ENCODE measurements around the gene ZBTB24.

The ZBTB24 gene

DNA sequence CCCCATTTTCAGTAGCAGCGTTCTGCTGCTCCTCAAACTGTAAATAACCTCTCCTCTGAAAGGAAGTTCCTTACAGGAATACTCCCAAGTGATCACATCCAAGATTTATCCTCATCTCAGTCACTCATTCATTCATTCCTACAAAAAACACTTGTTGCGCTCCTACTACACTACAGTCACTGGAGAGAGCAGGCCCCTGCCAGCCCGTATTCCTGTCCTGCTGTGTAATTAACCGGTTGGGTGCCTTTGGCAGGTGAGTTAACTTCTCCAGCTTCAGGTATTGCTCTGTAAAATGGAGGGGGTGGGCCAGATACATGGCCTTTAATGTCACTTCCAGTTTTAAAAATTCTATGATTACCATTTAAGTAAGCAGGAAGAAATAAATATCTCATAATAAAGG is 15.0 kb upstream of the ZBTB24 start:
- no peak for DNase-seq

DNA sequence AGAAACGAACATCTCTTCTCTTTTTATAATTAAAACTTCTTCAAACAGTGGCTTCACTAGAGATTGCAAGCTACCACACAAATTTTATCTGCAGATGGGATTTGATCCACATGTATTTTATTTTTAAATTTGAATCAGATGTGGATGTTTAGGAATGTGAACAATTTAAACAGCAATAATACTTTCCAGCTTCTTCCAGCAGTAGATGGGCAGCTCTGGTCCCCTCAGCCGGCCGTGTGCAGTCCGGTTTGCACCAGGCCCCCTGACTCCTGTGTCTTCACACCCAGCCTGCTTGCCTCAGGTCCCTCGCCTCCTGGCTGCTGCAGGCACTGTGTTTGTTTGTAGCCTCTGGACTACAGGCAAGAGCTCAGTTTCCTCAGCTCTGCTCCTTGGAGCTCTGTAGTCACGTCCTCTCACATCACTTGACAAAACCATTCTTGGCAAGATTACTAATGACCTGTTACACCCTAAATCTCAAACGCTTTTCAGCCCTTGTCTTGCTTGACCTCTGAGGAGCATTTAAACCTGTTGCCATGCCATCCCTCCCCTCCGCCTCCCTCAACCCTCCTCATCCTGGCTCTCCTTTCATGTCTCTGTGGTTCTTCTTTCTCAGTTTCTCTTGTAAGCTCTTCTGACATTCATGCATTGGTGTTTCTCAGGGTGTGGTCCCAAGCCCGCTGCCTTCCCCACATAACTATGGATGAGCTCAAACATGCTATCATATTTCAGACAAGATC is 13.2 kb upstream of the ZBTB24 start:
- no peak for DNase-seq

DNA sequence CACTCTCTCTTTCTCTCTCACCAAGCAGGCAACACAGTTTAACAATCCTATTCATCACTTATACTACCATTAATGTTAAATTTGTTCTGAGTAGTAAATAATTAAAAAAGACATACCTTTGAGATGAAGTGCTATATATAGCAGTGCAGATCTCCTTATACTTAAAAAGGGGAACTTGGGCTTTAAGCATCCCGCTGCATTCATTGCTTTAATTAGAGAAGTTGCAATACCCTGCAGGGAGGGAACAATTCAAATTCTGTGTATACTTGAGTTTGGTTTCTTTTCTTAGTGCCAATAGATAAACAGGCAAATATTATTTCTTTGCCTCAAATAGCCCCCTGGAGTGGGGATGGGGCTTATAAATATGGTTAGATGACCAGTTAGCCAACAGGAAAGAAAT is 10.8 kb upstream of the ZBTB24 start:
- no peak for DNase-seq

GRCh38 chr6:109491207-109491938 is 8.4 kb upstream of the ZBTB24 start:
- no peak for DNase-seq

DNA sequence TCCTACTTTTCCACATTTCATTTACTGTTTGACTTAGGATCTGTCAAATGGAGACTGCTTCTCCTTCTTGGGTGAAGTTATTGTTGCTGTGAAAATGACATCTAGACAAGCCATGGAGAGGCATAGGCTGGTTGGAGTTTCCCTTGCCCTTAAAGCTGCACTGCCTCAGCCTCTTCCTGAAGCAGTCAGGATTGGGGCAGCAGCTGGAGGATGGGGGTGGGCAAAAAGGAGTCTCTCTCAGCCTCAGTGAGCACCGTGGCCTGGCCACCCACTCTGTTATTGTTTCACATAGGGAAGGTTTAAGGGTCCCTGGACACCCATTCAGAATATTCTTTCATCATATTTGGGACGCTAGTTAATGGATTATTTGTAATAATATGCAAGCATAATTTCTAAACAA is 7.7 kb upstream of the ZBTB24 start:
- DNase-seq: no peak

GRCh38 chr6:109488001-109488400 is 5.0 kb upstream of the ZBTB24 start:
- DNase-seq: no peak

DNA sequence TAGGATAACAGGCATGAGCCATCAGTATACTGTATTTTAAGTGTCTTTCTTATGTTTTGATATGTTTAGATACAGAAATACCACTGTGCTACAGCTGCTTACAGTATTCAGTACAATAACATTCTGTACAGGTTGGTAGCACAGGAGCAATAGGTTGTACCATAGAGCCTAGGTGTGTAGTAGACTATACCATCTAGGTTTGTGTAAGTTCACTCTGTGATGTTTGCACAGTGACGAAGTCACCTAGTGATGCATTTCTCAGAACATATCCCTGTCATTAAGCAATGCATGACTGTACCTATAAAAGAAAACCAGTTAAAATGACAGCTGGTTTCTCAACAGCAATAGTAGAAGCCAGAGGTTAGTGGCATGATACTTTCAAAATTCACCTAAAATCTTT is 3.0 kb upstream of the ZBTB24 start:
- DNase-seq: no peak

DNA sequence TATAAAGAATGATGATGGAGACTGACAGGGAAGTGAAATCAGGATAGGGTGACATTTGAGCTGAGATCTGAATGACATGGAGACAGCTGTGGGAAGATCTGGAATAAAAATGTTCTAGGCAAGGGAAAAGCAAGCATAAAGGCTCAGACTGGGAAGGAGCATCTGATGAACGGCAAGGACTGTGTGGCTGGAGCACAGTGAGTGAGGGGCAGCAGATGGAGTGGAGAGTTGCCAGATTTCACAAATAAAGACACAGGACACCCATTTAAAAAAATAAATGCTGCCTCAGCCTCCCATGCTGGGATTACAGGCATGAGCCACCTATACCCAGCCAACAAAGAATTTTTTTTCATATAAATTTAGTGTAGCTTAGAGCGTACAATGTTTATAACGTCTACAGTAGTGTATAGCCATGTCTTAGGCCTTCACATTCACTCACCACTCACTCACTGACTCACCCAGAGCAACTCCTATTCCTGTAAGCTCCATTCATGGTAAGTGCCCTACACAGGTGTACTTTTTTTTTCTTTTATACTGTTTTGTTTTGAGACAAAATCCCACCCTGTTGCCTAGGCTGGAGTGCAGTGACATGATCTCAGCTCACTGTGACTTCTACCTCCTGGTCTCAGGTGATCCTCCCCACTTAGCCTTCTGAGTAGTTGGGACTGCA is 2.4 kb upstream of the ZBTB24 start:
- DNase-seq: no peak

DNA sequence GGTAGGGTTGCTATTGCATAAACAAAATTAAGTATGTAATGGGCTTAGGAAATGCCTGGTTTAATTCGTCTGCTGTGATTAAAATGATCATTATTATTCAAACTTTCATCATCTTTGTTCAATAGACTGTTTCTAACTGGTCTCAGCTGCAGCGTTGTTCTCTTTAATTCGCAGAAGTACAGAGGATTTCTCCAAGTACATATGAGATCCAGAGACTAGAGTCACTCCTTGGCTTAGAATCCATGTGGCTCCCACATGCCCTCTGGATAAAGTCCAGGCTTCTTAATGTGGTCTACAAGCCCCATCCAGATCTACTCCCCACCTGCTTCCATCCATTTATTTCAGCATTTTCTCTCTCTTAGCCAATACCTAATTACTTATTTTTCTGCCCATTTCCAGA is 1.1 kb upstream of the ZBTB24 start:
- no peak for DNase-seq

DNA sequence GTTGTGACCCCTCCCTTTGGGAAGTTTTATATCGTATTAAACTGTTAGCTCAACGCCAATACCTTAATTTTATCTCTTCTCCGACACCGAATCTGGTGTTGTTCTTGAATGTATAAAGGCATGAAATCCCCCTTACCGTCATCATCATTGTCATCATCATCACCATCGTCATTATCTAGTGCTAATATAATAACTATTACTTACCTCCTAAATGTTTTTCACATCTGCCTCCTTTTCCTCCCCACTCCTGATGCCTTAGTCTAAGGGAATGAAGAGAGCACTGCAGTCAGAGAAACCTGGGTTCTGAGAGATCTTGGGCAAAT is 677 bp upstream of the ZBTB24 start:
- DNase-seq: no peak

GRCh38 chr6:109480993-109481480 is 2.0 kb downstream of the ZBTB24 start:
- DNase-seq: no peak

DNA sequence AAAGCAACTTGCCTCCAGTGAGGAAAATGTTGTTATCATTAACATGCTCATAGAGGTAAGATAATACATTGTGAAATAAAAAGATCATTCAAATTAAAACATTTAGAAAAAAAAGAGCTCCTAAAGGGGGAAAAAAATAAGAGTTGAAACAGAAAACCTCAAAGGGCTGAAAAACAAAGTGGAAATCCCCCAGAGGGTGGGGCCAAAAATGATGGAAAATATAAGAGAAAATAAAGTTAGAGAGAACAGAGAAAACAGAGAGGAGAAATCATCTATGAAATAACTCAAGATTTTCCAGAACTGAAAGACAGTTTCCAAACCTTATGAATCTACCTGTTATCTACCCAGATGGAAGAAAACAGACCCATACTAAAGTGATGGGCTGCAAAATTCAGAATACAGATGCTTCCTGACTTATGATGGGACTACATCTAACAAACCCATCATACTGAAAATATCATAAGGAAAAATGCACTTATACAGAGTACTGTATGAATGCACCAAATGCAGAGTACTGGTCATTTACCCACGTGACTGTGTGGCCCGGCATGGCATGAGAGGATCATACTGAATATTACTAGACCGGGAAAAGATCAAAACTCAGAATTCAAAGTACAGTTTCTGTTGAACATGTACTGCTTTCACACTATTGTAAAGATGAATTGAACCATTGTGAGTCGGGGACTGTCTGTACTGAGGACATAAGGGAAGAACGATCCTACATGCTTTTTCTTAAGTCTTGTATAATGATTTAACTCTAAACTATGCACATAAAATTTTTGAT is 4.0 kb downstream of the ZBTB24 start:
- no peak for DNase-seq

DNA sequence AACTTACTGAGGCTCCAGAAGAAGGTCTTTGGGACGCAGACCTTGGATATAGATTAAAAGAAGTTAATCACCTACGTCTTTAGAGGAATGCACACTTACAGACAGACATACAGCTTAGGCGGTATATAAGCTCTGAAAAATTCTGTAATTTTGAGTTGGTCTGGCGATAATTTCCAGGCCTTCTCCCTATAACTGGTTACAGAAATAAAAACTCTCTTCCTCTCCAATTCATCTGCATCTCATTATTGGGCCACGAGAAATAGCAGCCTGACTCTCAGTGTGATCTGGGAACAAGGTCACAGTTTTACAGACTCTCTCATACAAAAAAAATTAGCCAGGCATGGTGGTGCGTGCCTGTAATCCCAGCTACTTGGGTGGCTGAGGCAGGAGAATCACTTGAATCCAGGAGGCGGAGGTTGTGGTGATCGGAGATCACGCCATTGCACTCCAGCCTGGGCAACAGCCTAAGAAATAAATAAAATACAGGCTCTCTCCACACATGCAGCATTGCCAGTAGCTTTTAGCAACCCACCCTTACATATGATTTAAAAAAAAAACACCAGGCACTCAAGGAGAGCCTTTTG is 4.7 kb downstream of the ZBTB24 start:
- DNase-seq: no peak

DNA sequence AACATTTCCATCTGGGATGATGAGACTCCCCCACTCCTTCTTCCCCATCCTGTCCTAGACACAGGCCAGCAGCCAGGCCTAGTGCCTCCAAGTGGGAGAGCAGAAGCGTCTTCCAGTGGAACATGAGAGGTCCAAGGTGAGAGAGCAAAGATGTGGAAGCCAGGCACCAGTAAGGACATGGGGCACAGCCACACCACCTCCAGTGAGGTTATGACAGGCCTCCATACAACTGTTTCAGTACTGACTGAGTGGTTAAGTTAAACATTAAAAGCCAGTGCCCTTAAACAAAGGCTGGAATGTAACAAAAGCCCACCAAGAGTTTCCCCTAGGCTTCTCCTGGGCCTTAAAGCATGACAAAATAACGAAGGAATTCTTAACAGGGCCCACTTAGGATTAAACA is 5.3 kb downstream of the ZBTB24 start:
- DNase-seq: no peak

DNA sequence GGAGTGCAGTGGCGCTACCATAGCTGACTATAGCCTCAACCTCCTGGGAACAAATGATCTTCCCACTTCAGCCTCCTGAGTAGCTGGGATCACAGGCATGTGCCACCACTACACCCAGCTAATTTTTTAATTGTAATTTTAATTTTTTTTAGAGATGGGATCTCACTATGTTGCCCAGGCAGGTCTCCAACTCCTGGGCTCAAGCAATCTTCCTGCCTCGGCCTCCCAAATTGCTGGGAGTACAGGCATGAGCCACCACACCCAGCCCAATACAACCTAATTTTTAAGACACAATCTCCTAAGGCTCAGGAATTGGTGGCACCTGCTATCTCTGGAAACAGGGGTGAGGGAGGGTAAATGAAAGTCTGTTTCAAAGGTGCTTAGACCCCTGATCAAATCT is 5.8 kb downstream of the ZBTB24 start:
- DNase-seq: no peak

DNA sequence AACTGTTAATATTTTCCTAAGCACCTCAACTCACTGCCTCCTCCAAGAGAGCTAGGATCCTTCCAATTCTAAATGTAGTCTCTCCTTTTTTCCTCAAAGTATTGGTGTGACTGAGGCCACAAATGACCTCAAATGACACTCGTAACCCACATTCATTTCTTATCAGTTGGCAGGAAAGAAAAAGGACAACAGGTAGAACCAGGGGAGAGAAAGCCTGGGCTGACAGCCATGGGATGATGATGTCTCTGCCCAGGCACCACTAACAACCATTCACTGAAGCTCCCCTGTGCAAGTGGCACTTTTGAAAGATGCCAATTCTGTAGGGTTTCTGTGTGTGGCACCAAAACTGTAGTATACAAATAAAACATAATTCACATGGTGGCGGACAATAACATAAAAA is 7.4 kb downstream of the ZBTB24 start:
- DNase-seq: no peak

DNA sequence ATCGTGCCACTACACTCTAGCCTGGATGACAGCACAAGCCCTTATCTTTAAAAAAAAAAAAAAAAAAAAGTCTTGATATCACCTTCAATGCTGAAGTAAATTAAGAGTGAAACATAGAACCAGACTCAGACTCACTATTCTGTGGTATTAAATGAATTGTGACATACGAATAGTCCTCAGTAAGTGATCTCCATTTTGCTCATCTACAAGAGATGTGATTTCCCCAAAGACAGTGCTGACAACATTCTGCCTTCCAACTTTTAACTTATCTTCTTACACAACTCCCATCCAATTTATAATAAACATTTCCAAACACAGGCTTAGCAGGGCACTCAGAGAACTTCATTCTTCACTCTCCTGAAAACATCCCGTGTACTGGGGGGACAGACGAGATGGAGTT is 8.0 kb downstream of the ZBTB24 start:
- no peak for DNase-seq

DNA sequence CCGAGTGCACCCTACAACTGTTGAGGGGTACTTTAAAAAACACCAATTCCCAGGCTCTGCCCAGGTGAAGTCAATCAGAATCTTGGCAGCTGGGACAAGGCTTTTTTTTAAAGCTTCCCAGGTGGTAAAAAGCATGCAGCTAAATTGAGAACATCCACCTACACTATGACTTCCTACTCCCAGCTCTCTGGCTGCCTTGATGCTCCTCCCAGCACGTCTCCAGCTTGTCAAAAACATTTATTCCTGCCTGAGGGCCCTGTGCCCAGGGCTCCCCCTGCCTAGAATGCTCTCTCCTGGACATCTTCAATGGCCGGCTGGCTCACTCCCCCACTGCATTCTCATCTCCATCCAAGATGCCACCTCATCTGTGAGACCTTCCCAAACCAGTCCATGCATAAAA is 9.9 kb downstream of the ZBTB24 start:
- no peak for DNase-seq

- no peak for DNase-seq
Measured at GRCh38 chr6:109472132-109472995, 10.7 kb downstream of the ZBTB24 start.

- no peak for DNase-seq
Measured at GRCh38 chr6:109471105-109471810, 11.8 kb downstream of the ZBTB24 start.

DNA sequence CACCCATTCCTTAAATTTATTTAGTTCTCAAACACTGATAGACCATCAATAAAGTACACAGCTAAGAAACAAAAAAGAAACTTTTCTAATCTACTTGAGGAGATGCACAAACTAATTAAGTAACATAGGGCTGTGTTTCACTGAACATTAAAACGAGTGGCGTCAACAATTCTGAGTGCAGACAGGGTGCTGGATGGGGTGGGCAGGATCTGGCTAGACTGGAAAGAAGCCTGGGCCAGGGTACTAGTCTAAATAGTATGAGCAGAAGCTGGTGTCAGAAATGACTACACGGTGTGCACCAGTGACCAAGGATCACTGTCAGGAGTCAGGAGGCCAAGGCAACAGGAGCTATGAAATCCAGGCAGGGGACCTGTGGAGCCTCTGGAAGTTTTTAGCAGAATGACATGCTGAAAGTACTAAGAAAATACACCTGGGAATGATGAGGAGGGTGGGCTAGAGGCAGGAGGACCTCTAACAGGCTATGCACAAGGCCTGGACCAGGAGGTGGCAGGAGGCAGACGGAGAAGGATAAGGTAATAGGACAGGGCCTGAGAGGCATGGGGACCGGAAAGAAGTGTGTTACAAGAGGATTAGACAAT is 13.3 kb downstream of the ZBTB24 start:
- DNase-seq: no peak

Data from activated effector memory CD4-positive, alpha-beta T cell treated with anti-CD3 and anti-CD28 coated beads, Interleukin-2, amount 50 U/mL, for 16 hours (primary cell).